ENCODE measurements around the gene CENPP. TPM values are rescaled to one million over a fixed set of nuclear protein-coding genes. Genes with fewer than 3 reads are reported as not detected.
A peak's percentile ranks its signal among the peaks of the same experiment; 100 is the strongest.

Gene CENPP
- total RNA-seq, 1 donor, result 5.4 TPM

GRCh38 chr9:92482329-92482728 lies 156.6 kb downstream of the CENPP start, which contains the start of gene ASPN:
ASPN (minus strand) TSS chr9:92482506.
- TF ChIP-seq CTCF (IDR thresholded peaks at IDR 0.05; ENCODE audit: extremely low read depth, low read depth, low read length), result no peak
- Histone ChIP-seq H3K4me3 (ENCODE audit: insufficient read depth, low read length) (no peak within 1 kb of the TSS), H3K27ac (ENCODE audit: low read depth, low read length) (no peak within 1 kb of the TSS), H3K4me2 (ENCODE audit: insufficient read depth, low read length) (peak within 1 kb of the TSS; percentile 3), H3K27me3 (ENCODE audit: insufficient read depth, low read length) (no peaks in the 10 kb centered on the region), H2AFZ (ENCODE audit: low read length) (peak within 1 kb of the TSS; percentile 77), H3K79me2 (ENCODE audit: insufficient read depth, low read length) (no peaks in the 10 kb centered on the region), H4K20me1 (ENCODE audit: insufficient read depth, low read length) (no peaks in the 10 kb centered on the region), H3K36me3 (ENCODE audit: insufficient read depth, low read length) (no peaks in the 10 kb centered on the region), H3K9me3 (ENCODE audit: low read depth, low read length) (no peaks in the 10 kb centered on the region), H3K4me1 (ENCODE audit: insufficient read depth, low read length) (peaks cover 21% of the 10 kb centered on the region)
- no peak for DNase-seq (ENCODE audit: insufficient read length, low spot score, missing footprints)

DNA sequence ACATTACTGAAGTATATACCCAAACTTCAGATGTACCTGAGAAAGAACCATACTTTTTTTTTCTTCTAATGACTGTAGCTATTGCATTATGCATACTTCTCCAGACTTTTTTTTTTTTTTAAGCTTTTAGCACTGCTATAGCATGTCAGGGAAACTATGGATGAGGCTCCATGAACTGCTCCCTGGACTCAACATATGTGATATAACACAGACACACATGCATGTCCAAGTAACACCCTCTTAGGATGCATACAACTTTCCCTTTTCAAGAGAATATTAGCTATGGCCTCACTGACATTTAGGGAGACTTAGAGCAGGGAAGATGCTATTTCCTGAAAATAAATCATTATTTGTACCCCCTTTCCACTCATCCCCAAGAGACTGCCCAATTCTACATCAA lies 157.1 kb downstream of the CENPP start:
- no peaks in the 10 kb centered on the region for H3K9me3 ChIP-seq (ENCODE audit: low read depth, low read length)
- H2AFZ ChIP-seq (ENCODE audit: low read length), result no peak overlapping the region
- H4K20me1 ChIP-seq (ENCODE audit: insufficient read depth, low read length), result no peaks in the 10 kb centered on the region
- H3K27me3 ChIP-seq (ENCODE audit: insufficient read depth, low read length), result no peaks in the 10 kb centered on the region
- TF ChIP-seq CTCF (IDR thresholded peaks at IDR 0.05; ENCODE audit: extremely low read depth, low read depth, low read length), result no peak
- no peak overlapping the region for H3K27ac ChIP-seq (ENCODE audit: low read depth, low read length)
- DNase-seq (ENCODE audit: insufficient read length, low spot score, missing footprints), result no peak
- H3K4me1 ChIP-seq (ENCODE audit: insufficient read depth, low read length), result peaks cover 21% of the 10 kb centered on the region
- no peak overlapping the region for H3K4me2 ChIP-seq (ENCODE audit: insufficient read depth, low read length)
- no peaks in the 10 kb centered on the region for H3K36me3 ChIP-seq (ENCODE audit: insufficient read depth, low read length)
- H3K79me2 ChIP-seq (ENCODE audit: insufficient read depth, low read length), result no peaks in the 10 kb centered on the region
- no peak overlapping the region for H3K4me3 ChIP-seq (ENCODE audit: insufficient read depth, low read length)

DNA sequence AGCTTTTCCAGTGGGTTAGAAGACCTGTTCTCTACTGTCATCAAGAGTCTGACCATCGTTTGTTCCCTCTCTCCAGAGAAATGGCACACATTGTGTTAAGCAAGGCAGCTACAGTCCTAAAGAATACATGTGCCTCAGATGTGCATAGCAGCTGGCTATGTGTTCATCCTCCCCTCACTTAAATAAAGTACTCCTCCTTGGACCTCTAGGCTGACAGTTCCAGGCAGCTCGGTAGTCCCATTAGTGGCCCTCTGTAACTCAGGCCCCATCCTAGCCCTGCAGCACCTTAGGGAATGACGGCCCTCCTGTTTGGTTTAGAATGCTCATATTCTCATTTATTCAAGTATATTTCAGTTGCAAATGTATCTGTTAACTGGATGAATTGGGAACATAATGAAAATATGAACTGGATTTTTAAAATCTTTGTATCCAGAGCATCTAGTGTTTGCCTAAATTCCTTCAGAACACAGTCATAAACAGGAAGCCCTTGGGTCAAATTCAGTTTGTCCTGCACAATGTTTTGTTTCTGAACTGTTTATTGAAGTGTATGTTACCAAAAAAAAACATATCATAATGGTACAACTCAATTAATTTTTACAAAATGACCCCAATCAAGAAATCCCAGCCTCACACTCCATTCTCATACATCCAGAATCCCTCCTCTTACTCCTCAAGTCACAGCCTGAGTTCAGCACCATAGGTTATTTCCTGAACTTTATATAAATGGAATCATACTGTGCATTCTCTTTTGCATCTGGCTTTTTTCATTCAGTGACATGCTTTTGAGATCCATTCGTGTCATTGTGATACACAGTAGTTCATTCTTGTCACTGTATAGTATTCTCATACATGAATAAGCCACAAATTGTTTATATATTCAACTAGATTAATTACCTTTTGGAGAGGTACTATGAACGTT lies 158.1 kb downstream of the CENPP start:
- Histone ChIP-seq H3K4me1 (ENCODE audit: insufficient read depth, low read length) (peaks cover 21% of the 10 kb centered on the region), H3K9me3 (ENCODE audit: low read depth, low read length) (no peaks in the 10 kb centered on the region), H3K4me2 (ENCODE audit: insufficient read depth, low read length) (no peak overlapping the region), H2AFZ (ENCODE audit: low read length) (peak overlapping the region; percentile 44), H3K79me2 (ENCODE audit: insufficient read depth, low read length) (no peaks in the 10 kb centered on the region), H3K4me3 (ENCODE audit: insufficient read depth, low read length) (no peak overlapping the region), H3K27me3 (ENCODE audit: insufficient read depth, low read length) (no peaks in the 10 kb centered on the region), H3K27ac (ENCODE audit: low read depth, low read length) (no peak overlapping the region), H3K36me3 (ENCODE audit: insufficient read depth, low read length) (no peaks in the 10 kb centered on the region), H4K20me1 (ENCODE audit: insufficient read depth, low read length) (no peaks in the 10 kb centered on the region)
- TF ChIP-seq CTCF (IDR thresholded peaks at IDR 0.05; ENCODE audit: extremely low read depth, low read depth, low read length), result no peak
- DNase-seq (ENCODE audit: insufficient read length, low spot score, missing footprints), result no peak

DNA sequence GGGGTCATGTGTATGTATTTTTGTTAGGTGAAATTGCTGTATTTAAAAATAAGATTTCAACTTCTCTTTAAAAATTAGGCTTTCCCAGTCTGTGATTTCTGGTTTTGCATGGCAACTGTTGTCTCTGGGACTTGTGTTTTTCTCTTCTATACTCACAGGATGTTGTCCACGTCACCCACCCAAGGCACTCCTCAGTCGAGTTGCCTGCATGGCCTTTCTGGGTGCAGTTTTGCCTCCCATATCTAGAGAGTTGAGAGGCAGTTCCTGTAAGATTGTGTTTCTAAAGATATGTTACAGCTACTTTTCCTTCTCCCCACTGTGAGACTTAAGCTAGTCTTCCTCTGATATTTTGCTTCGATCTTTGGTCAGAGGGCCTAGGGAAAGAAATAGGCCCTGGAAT lies 158.8 kb downstream of the CENPP start:
- no peaks in the 10 kb centered on the region for H3K9me3 ChIP-seq (ENCODE audit: low read depth, low read length)
- H2AFZ ChIP-seq (ENCODE audit: low read length), result peak overlapping the region; percentile 70
- H3K27me3 ChIP-seq (ENCODE audit: insufficient read depth, low read length), result no peaks in the 10 kb centered on the region
- TF ChIP-seq CTCF (IDR thresholded peaks at IDR 0.05; ENCODE audit: extremely low read depth, low read depth, low read length), result no peak
- no peaks in the 10 kb centered on the region for H3K79me2 ChIP-seq (ENCODE audit: insufficient read depth, low read length)
- no peaks in the 10 kb centered on the region for H3K36me3 ChIP-seq (ENCODE audit: insufficient read depth, low read length)
- DNase-seq (ENCODE audit: insufficient read length, low spot score, missing footprints), result no peak
- H3K4me1 ChIP-seq (ENCODE audit: insufficient read depth, low read length), result peaks cover 28% of the 10 kb centered on the region
- no peak overlapping the region for H3K4me2 ChIP-seq (ENCODE audit: insufficient read depth, low read length)
- H3K4me3 ChIP-seq (ENCODE audit: insufficient read depth, low read length), result no peak overlapping the region
- no peaks in the 10 kb centered on the region for H4K20me1 ChIP-seq (ENCODE audit: insufficient read depth, low read length)
- H3K27ac ChIP-seq (ENCODE audit: low read depth, low read length), result no peak overlapping the region

Measured in osteoblast (primary cell).